HEK293 (cell line): ENCODE data around the gene NSDHL.

Experiments
- EGR2 ChIP-seq: fragments of 450-650 bp; formaldehyde crosslinking; IDR thresholded peaks from 2 replicates; pipeline ENCODE4 v1.5.1; 2016; ENCODE audit warnings: low read depth, missing biosample characterization, missing genetic modification characterization
- HOXD13 ChIP-seq: sonication (generic); formaldehyde crosslinking; IDR thresholded peaks from 2 replicates; pipeline ENCODE4 v1.8.0; 2022; ENCODE audit warnings: missing genetic modification reagents, borderline replicate concordance
- KLF10 ChIP-seq: fragments of 450-650 bp; IDR thresholded peaks from 2 replicates; pipeline ENCODE4 v1.5.1; 2018; ENCODE audit warnings: missing biosample characterization, mild to moderate bottlenecking, missing genetic modification characterization
- KLF16 ChIP-seq: fragments of 450-650 bp; formaldehyde crosslinking; IDR thresholded peaks from 2 replicates; pipeline ENCODE4 v1.5.1; 2017; ENCODE audit warnings: missing biosample characterization, missing genetic modification characterization
- KLF8 ChIP-seq: fragments of 450-650 bp; formaldehyde crosslinking; IDR thresholded peaks from 2 replicates; pipeline ENCODE4 v1.5.1; 2016; ENCODE audit warnings: missing biosample characterization, missing genetic modification characterization
- MZF1 ChIP-seq: fragments of 450-650 bp; formaldehyde crosslinking; IDR thresholded peaks from 2 replicates; pipeline ENCODE4 v1.5.1; 2017; ENCODE audit warnings: missing biosample characterization, missing genetic modification characterization, borderline replicate concordance
- SETDB1 ChIP-seq: IDR thresholded peaks from one replicate; pipeline ENCODE4 v1.6.1; 2017; ENCODE audit warnings: mild to moderate bottlenecking, low read length, moderate library complexity, mixed read lengths; ENCODE audit not compliant: insufficient read length
- SP7 ChIP-seq: fragments of 450-650 bp; formaldehyde crosslinking; IDR thresholded peaks from 2 replicates; pipeline ENCODE4 v1.5.1; 2016; ENCODE audit warnings: missing biosample characterization, missing genetic modification characterization
- ZBTB48 ChIP-seq: fragments of 450-650 bp; formaldehyde crosslinking; IDR thresholded peaks from 2 replicates; pipeline ENCODE4 v1.5.1; 2016; ENCODE audit warnings: missing biosample characterization, missing genetic modification characterization
- ZFP37 ChIP-seq: fragments of 450-650 bp; formaldehyde crosslinking; IDR thresholded peaks from 2 replicates; pipeline ENCODE4 v1.5.1; 2016; ENCODE audit warnings: missing biosample characterization, missing genetic modification characterization
- ZFP41 ChIP-seq: fragments of 450-650 bp; formaldehyde crosslinking; IDR thresholded peaks from 2 replicates; pipeline ENCODE4 v1.5.1; 2016; ENCODE audit warnings: missing biosample characterization, missing genetic modification characterization, borderline replicate concordance
- ZNF169 ChIP-seq: fragments of 450-650 bp; formaldehyde crosslinking; IDR thresholded peaks from 2 replicates; pipeline ENCODE4 v1.5.1; 2016; ENCODE audit warnings: missing biosample characterization, missing genetic modification characterization
- ZNF175 ChIP-seq: fragments of 450-650 bp; formaldehyde crosslinking; IDR thresholded peaks from 2 replicates; pipeline ENCODE4 v1.5.1; 2016; ENCODE audit warnings: missing biosample characterization, missing genetic modification characterization
- ZNF184 ChIP-seq: fragments of 450-650 bp; IDR thresholded peaks from 2 replicates; pipeline ENCODE4 v1.5.1; 2018; ENCODE audit warnings: missing biosample characterization, mild to moderate bottlenecking, missing genetic modification characterization
- ZNF19 ChIP-seq: fragments of 450-650 bp; formaldehyde crosslinking; IDR thresholded peaks from 2 replicates; pipeline ENCODE4; 2016; ENCODE audit warnings: missing biosample characterization, missing genetic modification characterization, low read depth
- ZNF214 ChIP-seq: fragments of 450-650 bp; formaldehyde crosslinking; IDR thresholded peaks from 2 replicates; pipeline ENCODE4 v1.5.1; 2017; ENCODE audit warnings: missing biosample characterization, mild to moderate bottlenecking, missing genetic modification characterization, borderline replicate concordance
- ZNF221 ChIP-seq: fragments of 450-650 bp; formaldehyde crosslinking; IDR thresholded peaks from 2 replicates; pipeline ENCODE4 v1.5.1; 2017; ENCODE audit warnings: missing biosample characterization, missing genetic modification characterization, borderline replicate concordance
- ZNF23 ChIP-seq: fragments of 450-650 bp; formaldehyde crosslinking; IDR thresholded peaks from 2 replicates; pipeline ENCODE4 v1.5.1; 2016; ENCODE audit warnings: missing biosample characterization, missing genetic modification characterization, borderline replicate concordance
- ZNF423 ChIP-seq: fragments of 450-650 bp; formaldehyde crosslinking; IDR thresholded peaks from 2 replicates; pipeline ENCODE4 v1.5.1; 2016; ENCODE audit warnings: missing biosample characterization, missing genetic modification characterization
- ZNF426 ChIP-seq: fragments of 450-650 bp; formaldehyde crosslinking; IDR thresholded peaks from 2 replicates; pipeline ENCODE4 v1.5.1; 2017; ENCODE audit warnings: missing biosample characterization, missing genetic modification characterization, mild to moderate bottlenecking, inconsistent platforms, moderate library complexity
- ZNF514 ChIP-seq: fragments of 450-650 bp; formaldehyde crosslinking; IDR thresholded peaks from 2 replicates; pipeline ENCODE4 v1.5.1; 2016; ENCODE audit warnings: missing biosample characterization, missing genetic modification characterization
- ZNF521 ChIP-seq: fragments of 450-650 bp; formaldehyde crosslinking; IDR thresholded peaks from 2 replicates; pipeline ENCODE4 v1.5.1; 2017; ENCODE audit warnings: missing biosample characterization, mild to moderate bottlenecking, missing genetic modification characterization
- ZNF548 ChIP-seq: fragments of 450-650 bp; formaldehyde crosslinking; IDR thresholded peaks from 2 replicates; pipeline ENCODE4 v1.5.1; 2016; ENCODE audit warnings: missing biosample characterization, missing genetic modification characterization
- ZNF558 ChIP-seq: fragments of 450-650 bp; formaldehyde crosslinking; IDR thresholded peaks from 2 replicates; pipeline ENCODE4 v1.5.1; 2016; ENCODE audit warnings: missing biosample characterization, missing genetic modification characterization
- ZNF610 ChIP-seq: fragments of 450-650 bp; formaldehyde crosslinking; IDR thresholded peaks from 2 replicates; pipeline ENCODE4 v1.5.1; 2016; ENCODE audit warnings: missing biosample characterization, missing genetic modification characterization, borderline replicate concordance
- ZNF658 ChIP-seq: fragments of 450-650 bp; formaldehyde crosslinking; IDR thresholded peaks from 2 replicates; pipeline ENCODE4; 2016; ENCODE audit warnings: missing biosample characterization, missing genetic modification characterization
- ZNF843 ChIP-seq: fragments of 450-650 bp; formaldehyde crosslinking; IDR thresholded peaks from 2 replicates; pipeline ENCODE4 v1.5.1; 2016; ENCODE audit warnings: missing biosample characterization, missing genetic modification characterization
- ZSCAN16 ChIP-seq: fragments of 450-650 bp; formaldehyde crosslinking; IDR thresholded peaks from 2 replicates; pipeline ENCODE4 v1.5.1; 2016; ENCODE audit warnings: missing biosample characterization, missing genetic modification characterization
- TF ChIP-seq, protein P1 (sequence below): fragments of 450-650 bp; formaldehyde crosslinking; optimal IDR thresholded peaks from 2 replicates; pipeline ENCODE3; 2016; ENCODE audit warnings: missing biosample characterization, mild to moderate bottlenecking, missing genetic modification characterization
- TF ChIP-seq, protein P2 (sequence below): fragments of 450-650 bp; formaldehyde crosslinking; IDR thresholded peaks from 2 replicates; pipeline ENCODE4 v1.5.1; 2016; ENCODE audit warnings: missing biosample characterization, missing genetic modification characterization
- TF ChIP-seq, protein P3 (sequence below): fragments of 450-650 bp; formaldehyde crosslinking; IDR thresholded peaks from 2 replicates; pipeline ENCODE4 v1.5.1; 2016; ENCODE audit warnings: missing biosample characterization, missing genetic modification characterization
- TF ChIP-seq, protein P4 (sequence below): fragments of 450-650 bp; formaldehyde crosslinking; IDR thresholded peaks from 2 replicates; pipeline ENCODE4 v1.5.1; 2016; ENCODE audit warnings: missing biosample characterization, missing genetic modification characterization
- TF ChIP-seq, protein P5 (sequence below): fragments of 450-650 bp; formaldehyde crosslinking; IDR thresholded peaks from 2 replicates; pipeline ENCODE4 v1.5.1; 2016; ENCODE audit warnings: missing biosample characterization, missing genetic modification characterization, low read depth

Gene NSDHL

DNA sequence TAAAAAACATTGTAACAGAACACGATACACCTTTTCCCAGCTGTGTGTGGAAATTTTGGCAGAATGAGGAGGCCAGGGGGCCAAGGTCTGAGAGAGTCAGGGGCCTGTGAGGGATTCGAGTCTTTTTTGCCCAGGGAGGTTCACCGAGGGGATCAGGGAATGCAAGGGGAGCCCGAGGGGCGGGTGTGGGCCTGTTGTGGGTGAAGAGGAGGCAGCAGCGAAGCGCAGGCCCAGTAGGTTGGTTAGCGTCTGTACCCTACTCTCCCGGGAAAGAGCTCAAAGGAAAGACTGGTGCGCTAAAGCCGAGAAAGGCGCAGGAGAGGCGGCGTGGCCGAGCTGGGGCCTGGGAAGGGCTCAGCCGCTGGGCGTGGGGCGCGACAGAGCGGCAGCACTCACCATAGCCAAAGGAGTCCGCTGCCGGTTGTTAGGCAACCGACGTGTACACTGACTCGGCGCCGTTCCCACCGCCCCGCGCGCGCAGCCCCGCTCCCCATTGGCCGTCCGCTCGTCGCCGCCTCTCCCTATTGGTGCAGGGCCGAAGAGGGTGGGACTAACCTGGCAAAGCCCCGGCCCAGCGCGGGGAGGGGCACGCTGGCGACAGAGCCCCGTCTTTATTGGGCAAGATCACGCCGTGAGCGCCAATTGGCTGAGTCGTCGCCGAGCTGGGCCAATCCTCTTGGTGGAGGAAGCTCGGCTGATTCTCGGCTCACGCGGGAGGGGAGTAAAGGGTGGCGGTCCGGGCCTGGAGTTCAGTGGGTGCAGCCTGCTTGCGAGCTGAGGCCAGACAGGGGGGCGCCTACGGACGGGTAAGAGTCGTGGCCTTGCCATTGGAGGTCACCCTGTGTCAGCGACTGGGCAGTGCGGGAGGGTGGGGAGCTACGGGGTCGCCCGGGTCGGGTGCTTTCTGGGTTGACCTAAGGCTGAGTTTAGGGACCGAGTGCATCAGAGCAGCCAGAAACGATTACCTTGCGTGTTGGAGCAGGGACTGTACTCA is at the start of gene NSDHL, which contains the start of gene CETN2 (continued):
- TF ChIP-seq ZNF184 (no peak), SETDB1 (no peak), KLF10 (tag by site-specific recombination) (no peak), ZNF558 (tag by site-specific recombination) (no peak), ZNF521 (tag by site-specific recombination) (no peak), KLF8 (tag by site-specific recombination) (0 out of 2 replicates have a peak, but pooled peaks have one; percentile 13), ZNF19 (tag by site-specific recombination) (no peak), ZNF23 (tag by site-specific recombination) (no peak), ZNF426 (tag by site-specific recombination) (no peak), HOXD13 (CRISPR knock-in tag) (no peak), SP7 (tag by site-specific recombination) (0 out of 2 replicates have a peak, but pooled peaks have one; percentile 7), MZF1 (tag by site-specific recombination) (no peak), ZNF175 (tag by site-specific recombination) (no peak), ZNF548 (tag by site-specific recombination) (no peak), ZNF843 (tag by site-specific recombination) (no peak), EGR2 (no peak), ZNF214 (no peak), ZSCAN16 (tag by site-specific recombination) (no peak), KLF16 (tag by site-specific recombination) (peak; percentile 58; the same call in 1 of the 2 replicates), ZNF658 (tag by site-specific recombination) (no peak), ZNF423 (no peak; the same call in 1 of the 2 replicates), ZNF169 (tag by site-specific recombination) (no peak), ZFP41 (no peak), ZNF610 (tag by site-specific recombination) (no peak), ZNF514 (no peak), ZNF221 (no peak), ZFP37 (tag by site-specific recombination) (no peak), ZBTB48 (tag by site-specific recombination) (peak; percentile 96)
- TF ChIP-seq, protein P1, sequence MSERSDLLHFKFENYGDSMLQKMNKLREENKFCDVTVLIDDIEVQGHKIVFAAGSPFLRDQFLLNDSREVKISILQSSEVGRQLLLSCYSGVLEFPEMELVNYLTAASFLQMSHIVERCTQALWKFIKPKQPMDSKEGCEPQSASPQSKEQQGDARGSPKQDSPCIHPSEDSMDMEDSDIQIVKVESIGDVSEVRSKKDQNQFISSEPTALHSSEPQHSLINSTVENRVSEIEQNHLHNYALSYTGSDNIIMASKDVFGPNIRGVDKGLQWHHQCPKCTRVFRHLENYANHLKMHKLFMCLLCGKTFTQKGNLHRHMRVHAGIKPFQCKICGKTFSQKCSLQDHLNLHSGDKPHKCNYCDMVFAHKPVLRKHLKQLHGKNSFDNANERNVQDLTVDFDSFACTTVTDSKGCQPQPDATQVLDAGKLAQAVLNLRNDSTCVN (tag by site-specific recombination): peak; percentile 75
- TF ChIP-seq, protein P2, sequence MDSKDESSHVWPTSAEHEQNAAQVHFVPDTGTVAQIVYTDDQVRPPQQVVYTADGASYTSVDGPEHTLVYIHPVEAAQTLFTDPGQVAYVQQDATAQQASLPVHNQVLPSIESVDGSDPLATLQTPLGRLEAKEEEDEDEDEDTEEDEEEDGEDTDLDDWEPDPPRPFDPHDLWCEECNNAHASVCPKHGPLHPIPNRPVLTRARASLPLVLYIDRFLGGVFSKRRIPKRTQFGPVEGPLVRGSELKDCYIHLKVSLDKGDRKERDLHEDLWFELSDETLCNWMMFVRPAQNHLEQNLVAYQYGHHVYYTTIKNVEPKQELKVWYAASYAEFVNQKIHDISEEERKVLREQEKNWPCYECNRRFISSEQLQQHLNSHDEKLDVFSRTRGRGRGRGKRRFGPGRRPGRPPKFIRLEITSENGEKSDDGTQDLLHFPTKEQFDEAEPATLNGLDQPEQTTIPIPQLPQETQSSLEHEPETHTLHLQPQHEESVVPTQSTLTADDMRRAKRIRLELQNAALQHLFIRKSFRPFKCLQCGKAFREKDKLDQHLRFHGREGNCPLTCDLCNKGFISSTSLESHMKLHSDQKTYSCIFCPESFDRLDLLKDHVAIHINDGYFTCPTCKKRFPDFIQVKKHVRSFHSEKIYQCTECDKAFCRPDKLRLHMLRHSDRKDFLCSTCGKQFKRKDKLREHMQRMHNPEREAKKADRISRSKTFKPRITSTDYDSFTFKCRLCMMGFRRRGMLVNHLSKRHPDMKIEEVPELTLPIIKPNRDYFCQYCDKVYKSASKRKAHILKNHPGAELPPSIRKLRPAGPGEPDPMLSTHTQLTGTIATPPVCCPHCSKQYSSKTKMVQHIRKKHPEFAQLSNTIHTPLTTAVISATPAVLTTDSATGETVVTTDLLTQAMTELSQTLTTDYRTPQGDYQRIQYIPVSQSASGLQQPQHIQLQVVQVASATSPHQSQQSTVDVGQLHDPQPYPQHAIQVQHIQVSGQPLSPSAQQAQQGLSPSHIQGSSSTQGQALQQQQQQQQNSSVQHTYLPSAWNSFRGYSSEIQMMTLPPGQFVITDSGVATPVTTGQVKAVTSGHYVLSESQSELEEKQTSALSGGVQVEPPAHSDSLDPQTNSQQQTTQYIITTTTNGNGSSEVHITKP (tag by site-specific recombination): peak; percentile 43; the same call in 1 of the 2 replicates
- TF ChIP-seq, protein P3, sequence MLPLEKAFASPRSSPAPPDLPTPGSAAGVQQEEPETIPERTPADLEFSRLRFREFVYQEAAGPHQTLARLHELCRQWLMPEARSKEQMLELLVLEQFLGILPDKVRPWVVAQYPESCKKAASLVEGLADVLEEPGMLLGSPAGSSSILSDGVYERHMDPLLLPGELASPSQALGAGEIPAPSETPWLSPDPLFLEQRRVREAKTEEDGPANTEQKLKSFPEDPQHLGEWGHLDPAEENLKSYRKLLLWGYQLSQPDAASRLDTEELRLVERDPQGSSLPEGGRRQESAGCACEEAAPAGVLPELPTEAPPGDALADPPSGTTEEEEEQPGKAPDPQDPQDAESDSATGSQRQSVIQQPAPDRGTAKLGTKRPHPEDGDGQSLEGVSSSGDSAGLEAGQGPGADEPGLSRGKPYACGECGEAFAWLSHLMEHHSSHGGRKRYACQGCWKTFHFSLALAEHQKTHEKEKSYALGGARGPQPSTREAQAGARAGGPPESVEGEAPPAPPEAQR (tag by site-specific recombination): no peak
- TF ChIP-seq, protein P4, sequence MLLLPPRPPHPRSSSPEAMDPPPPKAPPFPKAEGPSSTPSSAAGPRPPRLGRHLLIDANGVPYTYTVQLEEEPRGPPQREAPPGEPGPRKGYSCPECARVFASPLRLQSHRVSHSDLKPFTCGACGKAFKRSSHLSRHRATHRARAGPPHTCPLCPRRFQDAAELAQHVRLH: no peak
- TF ChIP-seq, protein P5, sequence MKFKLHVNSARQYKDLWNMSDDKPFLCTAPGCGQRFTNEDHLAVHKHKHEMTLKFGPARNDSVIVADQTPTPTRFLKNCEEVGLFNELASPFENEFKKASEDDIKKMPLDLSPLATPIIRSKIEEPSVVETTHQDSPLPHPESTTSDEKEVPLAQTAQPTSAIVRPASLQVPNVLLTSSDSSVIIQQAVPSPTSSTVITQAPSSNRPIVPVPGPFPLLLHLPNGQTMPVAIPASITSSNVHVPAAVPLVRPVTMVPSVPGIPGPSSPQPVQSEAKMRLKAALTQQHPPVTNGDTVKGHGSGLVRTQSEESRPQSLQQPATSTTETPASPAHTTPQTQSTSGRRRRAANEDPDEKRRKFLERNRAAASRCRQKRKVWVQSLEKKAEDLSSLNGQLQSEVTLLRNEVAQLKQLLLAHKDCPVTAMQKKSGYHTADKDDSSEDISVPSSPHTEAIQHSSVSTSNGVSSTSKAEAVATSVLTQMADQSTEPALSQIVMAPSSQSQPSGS (tag by site-specific recombination): no peak
